KMS-11 (cell line): ENCODE data around the gene CHML.

Experiments used
- H2AFZ ChIP-seq: fragments of 200-600 bp; sonication (generic); 2 replicates; pipeline ENCODE4 v1.6.1; 2016; ENCODE audit warnings: antibody characterized with exemption, mixed run types, low read depth
- H3K27ac ChIP-seq: fragments of 200-600 bp; sonication (generic); 2 replicates; pipeline ENCODE4 v1.6.1; 2016; ENCODE audit warnings: mild to moderate bottlenecking, mixed run types
- H3K27me3 ChIP-seq: fragments of 200-600 bp; sonication (generic); 2 replicates; pipeline ENCODE4 v1.6.1; 2017; ENCODE audit warnings: mild to moderate bottlenecking, low read depth, mixed run types, moderate library complexity; ENCODE audit not compliant: insufficient read depth
- H3K36me3 ChIP-seq: fragments of 200-600 bp; sonication (generic); 2 replicates; pipeline ENCODE4 v1.6.1; 2017; ENCODE audit warnings: mild to moderate bottlenecking, mixed run types; ENCODE audit not compliant: insufficient read depth
- H3K4me1 ChIP-seq: fragments of 200-600 bp; sonication (generic); 2 replicates; pipeline ENCODE4 v1.6.1; 2016; ENCODE audit warnings: mild to moderate bottlenecking, low read depth, mixed run types; ENCODE audit not compliant: poor library complexity, severe bottlenecking
- H3K4me2 ChIP-seq: fragments of 200-600 bp; sonication (generic); 2 replicates; pipeline ENCODE4 v1.7.0; 2016; ENCODE audit warnings: mild to moderate bottlenecking, mixed run types
- H3K4me3 ChIP-seq: fragments of 200-600 bp; sonication (generic); IDR thresholded peaks from 2 replicates; pipeline ENCODE4 v1.6.1; 2017; ENCODE audit warnings: low read depth, low read length, mixed read lengths; ENCODE audit not compliant: insufficient read depth
- H3K79me2 ChIP-seq: fragments of 200-600 bp; sonication (generic); 2 replicates; pipeline ENCODE4 v1.6.1; 2016; ENCODE audit warnings: low read depth, mixed run types; ENCODE audit not compliant: insufficient read depth
- H3K9ac ChIP-seq: fragments of 200-600 bp; sonication (generic); 2 replicates; pipeline ENCODE4 v1.6.1; 2016; ENCODE audit warnings: mild to moderate bottlenecking, mixed run types
- H4K20me1 ChIP-seq: fragments of 200-600 bp; sonication (generic); 2 replicates; pipeline ENCODE4 v1.6.1; 2016; ENCODE audit warnings: mild to moderate bottlenecking, mixed run types; ENCODE audit not compliant: insufficient read depth
- TF ChIP-seq, protein P1 (sequence below): fragments of 200-600 bp; sonication (generic); conservative IDR thresholded peaks from 2 replicates; pipeline ENCODE4 v1.6.1; 2017; ENCODE audit warnings: low read depth, mild to moderate bottlenecking, antibody characterized with exemption, low read length, moderate library complexity, mixed read lengths

Gene CHML

DNA sequence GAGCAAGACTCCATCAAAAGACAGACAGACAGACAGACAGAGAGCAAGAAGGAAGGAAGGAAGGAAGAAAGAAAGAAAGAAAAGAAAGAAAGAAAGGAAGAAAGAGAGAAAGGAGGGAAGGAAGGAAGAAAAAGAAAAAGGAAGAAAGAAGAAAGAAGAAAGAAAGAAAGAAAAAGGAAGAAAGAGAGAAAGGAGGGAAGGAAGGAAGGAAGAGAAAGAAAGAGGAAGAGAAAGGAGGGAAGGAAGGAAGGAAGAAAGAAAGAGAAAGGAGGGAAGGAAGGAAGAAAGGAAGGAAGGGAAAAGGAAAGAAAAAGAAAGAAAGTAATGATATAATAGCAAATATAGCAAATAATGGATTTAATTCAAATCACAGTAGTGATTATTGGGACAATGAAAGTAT is 32.7 kb downstream of the CHML start:
- no peak overlapping the region for H3K9ac ChIP-seq
- no peak overlapping the region for H3K4me2 ChIP-seq
- H3K4me3 ChIP-seq = no peak overlapping the region
- H3K27ac ChIP-seq = no peak overlapping the region
- no peaks in the 10 kb centered on the region for H3K36me3 ChIP-seq
- no peaks in the 10 kb centered on the region for H4K20me1 ChIP-seq
- H3K79me2 ChIP-seq = no peaks in the 10 kb centered on the region
- peaks cover 15% of the 10 kb centered on the region for H3K4me1 ChIP-seq
- H3K27me3 ChIP-seq = no peaks in the 10 kb centered on the region
- H2AFZ ChIP-seq = no peak overlapping the region
- TF ChIP-seq, protein P1, sequence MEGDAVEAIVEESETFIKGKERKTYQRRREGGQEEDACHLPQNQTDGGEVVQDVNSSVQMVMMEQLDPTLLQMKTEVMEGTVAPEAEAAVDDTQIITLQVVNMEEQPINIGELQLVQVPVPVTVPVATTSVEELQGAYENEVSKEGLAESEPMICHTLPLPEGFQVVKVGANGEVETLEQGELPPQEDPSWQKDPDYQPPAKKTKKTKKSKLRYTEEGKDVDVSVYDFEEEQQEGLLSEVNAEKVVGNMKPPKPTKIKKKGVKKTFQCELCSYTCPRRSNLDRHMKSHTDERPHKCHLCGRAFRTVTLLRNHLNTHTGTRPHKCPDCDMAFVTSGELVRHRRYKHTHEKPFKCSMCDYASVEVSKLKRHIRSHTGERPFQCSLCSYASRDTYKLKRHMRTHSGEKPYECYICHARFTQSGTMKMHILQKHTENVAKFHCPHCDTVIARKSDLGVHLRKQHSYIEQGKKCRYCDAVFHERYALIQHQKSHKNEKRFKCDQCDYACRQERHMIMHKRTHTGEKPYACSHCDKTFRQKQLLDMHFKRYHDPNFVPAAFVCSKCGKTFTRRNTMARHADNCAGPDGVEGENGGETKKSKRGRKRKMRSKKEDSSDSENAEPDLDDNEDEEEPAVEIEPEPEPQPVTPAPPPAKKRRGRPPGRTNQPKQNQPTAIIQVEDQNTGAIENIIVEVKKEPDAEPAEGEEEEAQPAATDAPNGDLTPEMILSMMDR = no peak

DNA sequence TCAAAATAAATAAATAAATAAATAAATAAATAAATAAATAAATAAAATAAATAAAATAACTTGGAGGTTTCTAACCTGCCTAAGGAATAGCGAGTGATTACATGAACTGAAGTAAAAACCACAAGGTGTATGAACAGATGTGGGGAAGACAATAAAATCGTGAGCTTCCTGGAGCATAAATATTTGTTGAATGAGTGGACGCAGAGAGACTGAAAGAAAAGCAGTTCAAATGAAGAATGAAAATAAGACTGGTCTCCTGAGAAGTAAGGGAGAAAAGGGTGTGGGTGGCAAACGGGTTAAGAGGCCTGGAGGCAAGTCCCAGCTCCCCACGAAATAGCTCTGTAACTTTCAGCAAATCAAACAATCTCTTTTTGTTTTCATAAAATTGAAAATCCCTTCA is 33.6 kb downstream of the CHML start:
- Histone ChIP-seq H3K4me1 (peaks cover 5% of the 10 kb centered on the region), H3K4me2 (no peak overlapping the region), H2AFZ (no peak overlapping the region), H3K36me3 (no peaks in the 10 kb centered on the region), H3K27me3 (no peaks in the 10 kb centered on the region), H3K9ac (no peak overlapping the region), H3K79me2 (no peaks in the 10 kb centered on the region), H4K20me1 (no peaks in the 10 kb centered on the region), H3K4me3 (no peak overlapping the region), H3K27ac (no peak overlapping the region)
- TF ChIP-seq, protein P1 = no peak

DNA sequence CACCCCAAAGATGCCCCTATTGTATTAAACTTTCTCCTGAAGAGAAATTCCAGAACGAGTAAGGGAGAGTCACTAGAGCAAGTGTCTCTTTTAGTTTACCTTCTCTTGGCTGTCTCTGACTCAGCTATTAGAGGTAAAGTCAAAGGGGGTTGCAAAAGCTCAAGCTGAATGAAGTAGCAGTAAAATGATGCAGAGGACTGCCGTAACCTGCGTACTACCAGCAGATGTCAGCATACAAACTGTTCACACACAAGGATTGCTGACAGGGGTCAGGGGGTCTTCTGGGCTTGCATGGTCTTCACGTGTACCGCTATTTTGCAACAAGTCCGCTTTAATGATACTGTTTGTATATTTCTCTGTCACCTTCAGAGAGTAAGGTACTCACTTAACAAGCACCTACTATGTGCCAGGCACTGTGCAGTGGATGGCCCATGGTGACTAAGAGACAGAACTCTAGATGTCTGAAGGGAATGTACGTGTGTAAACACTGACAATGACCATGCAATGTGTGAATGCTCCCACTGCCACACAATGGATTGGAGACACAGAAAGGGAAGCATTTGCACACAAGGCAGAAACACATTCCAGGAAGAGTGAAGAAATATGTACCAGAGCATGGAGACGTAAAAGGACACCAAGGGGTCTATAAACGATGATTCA is 34.9 kb downstream of the CHML start:
- no peak overlapping the region for H3K27ac ChIP-seq
- H3K27me3 ChIP-seq = no peaks in the 10 kb centered on the region
- no peaks in the 10 kb centered on the region for H3K79me2 ChIP-seq
- no peaks in the 10 kb centered on the region for H3K4me1 ChIP-seq
- no peaks in the 10 kb centered on the region for H4K20me1 ChIP-seq
- no peaks in the 10 kb centered on the region for H3K36me3 ChIP-seq
- H3K9ac ChIP-seq = no peak overlapping the region
- no peak overlapping the region for H3K4me2 ChIP-seq
- no peak overlapping the region for H3K4me3 ChIP-seq
- no peak overlapping the region for H2AFZ ChIP-seq
- TF ChIP-seq, protein P1 = peak; percentile 61; the same call in 1 of the 2 replicates

DNA sequence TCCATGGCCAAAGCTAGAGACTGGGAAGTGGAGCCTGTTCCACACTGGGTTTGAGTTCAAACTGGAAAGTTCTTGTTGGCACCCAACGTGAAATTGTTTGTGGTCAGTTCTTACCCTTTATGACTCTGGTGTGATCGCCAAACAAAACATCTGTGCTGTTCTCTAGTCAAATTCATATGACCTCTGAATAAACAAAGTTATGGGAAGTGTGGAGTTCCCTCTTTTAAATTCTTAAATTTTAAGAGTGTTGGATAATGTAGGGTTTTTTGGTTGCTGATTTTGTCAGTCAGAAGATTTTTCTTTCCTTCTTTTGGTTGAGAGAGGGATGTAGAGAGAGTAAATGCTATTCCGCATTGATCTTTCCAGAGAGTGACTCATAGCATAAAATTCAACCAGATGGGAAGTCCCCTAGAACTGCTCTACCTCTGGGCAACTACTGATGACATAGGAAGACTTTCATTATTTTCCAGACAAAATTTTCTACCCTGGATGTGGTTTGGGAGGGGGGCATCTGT is 36.4 kb downstream of the CHML start:
- Histone ChIP-seq H2AFZ (no peak overlapping the region), H3K79me2 (no peaks in the 10 kb centered on the region), H3K27me3 (no peaks in the 10 kb centered on the region), H3K9ac (no peak overlapping the region), H3K4me2 (no peak overlapping the region), H3K4me3 (no peak overlapping the region), H4K20me1 (no peaks in the 10 kb centered on the region), H3K36me3 (no peaks in the 10 kb centered on the region), H3K27ac (no peak overlapping the region), H3K4me1 (no peaks in the 10 kb centered on the region)
- TF ChIP-seq, protein P1 = no peak
